ENCODE data around the gene CD247. TPM values are rescaled to one million over a fixed set of nuclear protein-coding genes. Genes with fewer than 3 reads are reported as not detected.

Gene CD247
- total RNA-seq, 3 donors from 2014 or later: 4.6 to 6.1 (median 4.6) TPM

GRCh38 chr1:167401260-167401873 lies 117.0 kb downstream of the CD247 start:
- Histone ChIP-seq H3K4me3 (no peak overlapping the region), H3K4me1 (ENCODE audit: low read depth) (no peaks in the 10 kb centered on the region), H3K9me3 (no peaks in the 10 kb centered on the region), H3K36me3 (ENCODE audit: low read depth) (no peaks in the 10 kb centered on the region)
- TF ChIP-seq CTCF (IDR thresholded peaks at IDR 0.05): no peak
- intact Hi-C loops (cut with DNase I, micrococcal nuclease): loop anchor here in 1 of 2 donors (10.0 kb wide), 1 partner anchor 133 kb away; no protein-coding TSS in a partner anchor
- DNase-seq (peak; percentile 48 to 80 (median 58)), ATAC-seq (peak; percentile 95)

GRCh38 chr1:167400359-167400953 lies 117.9 kb downstream of the CD247 start:
- no peak for TF ChIP-seq CTCF (IDR thresholded peaks at IDR 0.05)
- no peaks in the 10 kb centered on the region for H3K4me1 ChIP-seq (ENCODE audit: low read depth)
- ATAC-seq (no peak), DNase-seq (no peak)
- peaks cover 4% of the 10 kb centered on the region for H3K36me3 ChIP-seq (ENCODE audit: low read depth)
- H3K4me3 ChIP-seq: no peak overlapping the region
- no peaks in the 10 kb centered on the region for H3K9me3 ChIP-seq
- intact Hi-C loops (cut with DNase I, micrococcal nuclease): loop anchor here in 1 of 2 donors (10.0 kb wide), 1 partner anchor 134 kb away; no protein-coding TSS in a partner anchor

- TF ChIP-seq CTCF (IDR thresholded peaks at IDR 0.05): no peak
- no peak for ATAC-seq
- Histone ChIP-seq H3K36me3 (ENCODE audit: low read depth) (peaks cover 4% of the 10 kb centered on the region), H3K4me3 (no peak overlapping the region), H3K4me1 (ENCODE audit: low read depth) (no peaks in the 10 kb centered on the region), H3K9me3 (no peaks in the 10 kb centered on the region)
- intact Hi-C loops (cut with DNase I, micrococcal nuclease): no loop called here
- no peak for DNase-seq
These were observed 126.1 kb downstream of the CD247 start for GRCh38 chr1:167392200-167392696.

GRCh38 chr1:167388976-167389375 lies 129.4 kb downstream of the CD247 start:
- ATAC-seq (no peak), DNase-seq (no peak)
- H3K4me3 ChIP-seq: no peak overlapping the region
- no peak for TF ChIP-seq CTCF (IDR thresholded peaks at IDR 0.05)
- no peaks in the 10 kb centered on the region for H3K9me3 ChIP-seq
- intact Hi-C loops (cut with DNase I, micrococcal nuclease): no loop called here
- no peaks in the 10 kb centered on the region for H3K36me3 ChIP-seq (ENCODE audit: low read depth)
- no peaks in the 10 kb centered on the region for H3K4me1 ChIP-seq (ENCODE audit: low read depth)

GRCh38 chr1:167387251-167387910 lies 130.9 kb downstream of the CD247 start:
- intact Hi-C loops (cut with DNase I, micrococcal nuclease): no loop called here
- TF ChIP-seq CTCF (IDR thresholded peaks at IDR 0.05): no peak
- Histone ChIP-seq H3K4me3 (no peak overlapping the region), H3K36me3 (ENCODE audit: low read depth) (no peaks in the 10 kb centered on the region), H3K9me3 (no peaks in the 10 kb centered on the region), H3K4me1 (ENCODE audit: low read depth) (no peaks in the 10 kb centered on the region)
- peak; percentile 72 for ATAC-seq
- no peak for DNase-seq

Other genes with a start within 250 kb of the CD247 start
- 10 to 100 TPM; 47.8 to 70.6 (median 58.7) TPM for gene CREG1, start 35.2 kb upstream of the CD247 start, total RNA-seq
- 10 to 100 TPM in 1 of 3 donors, 1 to 10 TPM in 2; 3.9 to 10.8 (median 8.4) TPM for gene RCSD1, start 111.7 kb upstream of the CD247 start, total RNA-seq
- gene MPZL1, start 203.5 kb upstream of the CD247 start, total RNA-seq: 100 to 1,000 TPM in 2 of 3 donors, 10 to 100 TPM in 1; 95.6 to 117 (median 103) TPM